Measurements from ENCODE around the gene ENTREP1.

Gene ENTREP1

GRCh38 chr9:69380811-69381210, 55.8 kb downstream of the ENTREP1 start:
- TF ChIP-seq SPI1 (IDR thresholded peaks at IDR 0.05; ENCODE audit: borderline replicate concordance, low read depth) = no peak
- TF ChIP-seq POLR2AphosphoS5 (IDR thresholded peaks at IDR 0.05; ENCODE audit: low read depth) = no peak
- TF ChIP-seq, protein P1, sequence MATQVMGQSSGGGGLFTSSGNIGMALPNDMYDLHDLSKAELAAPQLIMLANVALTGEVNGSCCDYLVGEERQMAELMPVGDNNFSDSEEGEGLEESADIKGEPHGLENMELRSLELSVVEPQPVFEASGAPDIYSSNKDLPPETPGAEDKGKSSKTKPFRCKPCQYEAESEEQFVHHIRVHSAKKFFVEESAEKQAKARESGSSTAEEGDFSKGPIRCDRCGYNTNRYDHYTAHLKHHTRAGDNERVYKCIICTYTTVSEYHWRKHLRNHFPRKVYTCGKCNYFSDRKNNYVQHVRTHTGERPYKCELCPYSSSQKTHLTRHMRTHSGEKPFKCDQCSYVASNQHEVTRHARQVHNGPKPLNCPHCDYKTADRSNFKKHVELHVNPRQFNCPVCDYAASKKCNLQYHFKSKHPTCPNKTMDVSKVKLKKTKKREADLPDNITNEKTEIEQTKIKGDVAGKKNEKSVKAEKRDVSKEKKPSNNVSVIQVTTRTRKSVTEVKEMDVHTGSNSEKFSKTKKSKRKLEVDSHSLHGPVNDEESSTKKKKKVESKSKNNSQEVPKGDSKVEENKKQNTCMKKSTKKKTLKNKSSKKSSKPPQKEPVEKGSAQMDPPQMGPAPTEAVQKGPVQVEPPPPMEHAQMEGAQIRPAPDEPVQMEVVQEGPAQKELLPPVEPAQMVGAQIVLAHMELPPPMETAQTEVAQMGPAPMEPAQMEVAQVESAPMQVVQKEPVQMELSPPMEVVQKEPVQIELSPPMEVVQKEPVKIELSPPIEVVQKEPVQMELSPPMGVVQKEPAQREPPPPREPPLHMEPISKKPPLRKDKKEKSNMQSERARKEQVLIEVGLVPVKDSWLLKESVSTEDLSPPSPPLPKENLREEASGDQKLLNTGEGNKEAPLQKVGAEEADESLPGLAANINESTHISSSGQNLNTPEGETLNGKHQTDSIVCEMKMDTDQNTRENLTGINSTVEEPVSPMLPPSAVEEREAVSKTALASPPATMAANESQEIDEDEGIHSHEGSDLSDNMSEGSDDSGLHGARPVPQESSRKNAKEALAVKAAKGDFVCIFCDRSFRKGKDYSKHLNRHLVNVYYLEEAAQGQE (IDR thresholded peaks at IDR 0.05; ENCODE audit: insufficient replicate concordance, low read depth) = no peak
- no peak for TF ChIP-seq GABPA (IDR thresholded peaks at IDR 0.05; ENCODE audit: low read depth)
- TF ChIP-seq CTCF (IDR thresholded peaks at IDR 0.05; ENCODE audit: insufficient read depth, low read length) = no peak
- H3K4me3 ChIP-seq (replicated peaks; ENCODE audit: insufficient read depth, low read length) = no peak overlapping the region

GRCh38 chr9:69382135-69382534, 57.1 kb downstream of the ENTREP1 start:
- Histone ChIP-seq H3K4me3 (replicated peaks; ENCODE audit: insufficient read depth, low read length) (no peak overlapping the region), H3K27ac (replicated peaks) (no peak overlapping the region), H3K27me3 (ENCODE audit: insufficient read depth, poor library complexity, severe bottlenecking) (no peaks in the 10 kb centered on the region)
- DNase-seq (ENCODE audit: low read depth in 1 of 2, low spot score in 1 of 2) = no peak
- no peak for TF ChIP-seq POLR2AphosphoS5 (IDR thresholded peaks at IDR 0.05; ENCODE audit: low read depth)
- TF ChIP-seq, protein P1 (IDR thresholded peaks at IDR 0.05; ENCODE audit: insufficient replicate concordance, low read depth) = no peak
- no peak for TF ChIP-seq GABPA (IDR thresholded peaks at IDR 0.05; ENCODE audit: low read depth)
- no peak for TF ChIP-seq CTCF (IDR thresholded peaks at IDR 0.05; ENCODE audit: insufficient read depth, low read length)
- TF ChIP-seq SPI1 (IDR thresholded peaks at IDR 0.05; ENCODE audit: borderline replicate concordance, low read depth) = no peak

More at GRCh38 chr9:69380811-69381210, 55.8 kb downstream of the ENTREP1 start:
- no peaks in the 10 kb centered on the region for H3K27me3 ChIP-seq (ENCODE audit: insufficient read depth, poor library complexity, severe bottlenecking)
- H3K27ac ChIP-seq (replicated peaks) = no peak overlapping the region
- no peak for DNase-seq (ENCODE audit: low read depth in 1 of 2, low spot score in 1 of 2)

DNA sequence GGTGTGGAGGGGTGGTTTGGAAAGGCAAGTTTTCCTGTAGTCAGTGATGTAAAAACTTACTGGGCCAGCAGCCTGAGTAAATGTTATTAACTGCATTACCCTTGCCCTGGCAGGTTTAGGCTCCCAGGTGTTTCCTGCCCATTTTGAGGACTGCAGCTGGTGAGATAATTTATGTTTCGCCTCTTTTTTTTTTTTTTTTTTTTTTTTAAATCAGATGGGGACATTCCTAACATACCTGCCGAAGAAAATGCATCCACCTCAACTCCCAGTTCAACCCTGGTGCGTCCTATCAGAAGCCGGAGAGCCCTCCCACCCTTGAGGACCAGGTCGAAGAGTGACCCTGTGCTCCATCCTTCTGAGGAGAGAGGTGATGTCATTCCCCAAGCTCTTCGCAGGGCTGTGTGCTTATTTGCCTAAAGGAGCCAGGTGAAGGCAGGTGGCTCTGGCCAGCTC, 60.6 kb downstream of the ENTREP1 start:
- Histone ChIP-seq H3K27me3 (ENCODE audit: insufficient read depth, poor library complexity, severe bottlenecking) (no peaks in the 10 kb centered on the region), H3K4me3 (replicated peaks; ENCODE audit: insufficient read depth, low read length) (no peak overlapping the region), H3K27ac (replicated peaks) (no peak overlapping the region)
- TF ChIP-seq, protein P1 (IDR thresholded peaks at IDR 0.05; ENCODE audit: insufficient replicate concordance, low read depth) = no peak
- TF ChIP-seq POLR2AphosphoS5 (IDR thresholded peaks at IDR 0.05; ENCODE audit: low read depth) (no peak), GABPA (IDR thresholded peaks at IDR 0.05; ENCODE audit: low read depth) (no peak), CTCF (IDR thresholded peaks at IDR 0.05; ENCODE audit: insufficient read depth, low read length) (no peak), SPI1 (IDR thresholded peaks at IDR 0.05; ENCODE audit: borderline replicate concordance, low read depth) (no peak)
- no peak for DNase-seq (ENCODE audit: low read depth in 1 of 2, low spot score in 1 of 2)

All from HL-60 (cell line).